Transverse colon (tissue), 3 donors: ENCODE results near the gene ZNF526.

Source experiments
- POLR2A ChIP-seq: fragments of 450-650 bp; IDR thresholded peaks from one replicate; pipeline ENCODE4 v1.6.1; 2016; ENCODE audit warnings: antibody characterized with exemption, mild to moderate bottlenecking, moderate library complexity
- TF ChIP-seq, protein P1 (sequence below), 5 experiments: fragments of 200-600 bp in 3 of 5; fragments of 450-650 bp in 2 of 5; sonication (generic) in 3 of 5; IDR thresholded peaks; 1 replicate in 2 of 5; 2 replicates in 3 of 5; pipeline ENCODE4 v1.5.1; 2016 to 2017; ENCODE audit warnings: antibody characterized with exemption in 5 of 5, inconsistent platforms in 3 of 5, mild to moderate bottlenecking in 2 of 5, moderate library complexity in 1 of 5

DNA sequence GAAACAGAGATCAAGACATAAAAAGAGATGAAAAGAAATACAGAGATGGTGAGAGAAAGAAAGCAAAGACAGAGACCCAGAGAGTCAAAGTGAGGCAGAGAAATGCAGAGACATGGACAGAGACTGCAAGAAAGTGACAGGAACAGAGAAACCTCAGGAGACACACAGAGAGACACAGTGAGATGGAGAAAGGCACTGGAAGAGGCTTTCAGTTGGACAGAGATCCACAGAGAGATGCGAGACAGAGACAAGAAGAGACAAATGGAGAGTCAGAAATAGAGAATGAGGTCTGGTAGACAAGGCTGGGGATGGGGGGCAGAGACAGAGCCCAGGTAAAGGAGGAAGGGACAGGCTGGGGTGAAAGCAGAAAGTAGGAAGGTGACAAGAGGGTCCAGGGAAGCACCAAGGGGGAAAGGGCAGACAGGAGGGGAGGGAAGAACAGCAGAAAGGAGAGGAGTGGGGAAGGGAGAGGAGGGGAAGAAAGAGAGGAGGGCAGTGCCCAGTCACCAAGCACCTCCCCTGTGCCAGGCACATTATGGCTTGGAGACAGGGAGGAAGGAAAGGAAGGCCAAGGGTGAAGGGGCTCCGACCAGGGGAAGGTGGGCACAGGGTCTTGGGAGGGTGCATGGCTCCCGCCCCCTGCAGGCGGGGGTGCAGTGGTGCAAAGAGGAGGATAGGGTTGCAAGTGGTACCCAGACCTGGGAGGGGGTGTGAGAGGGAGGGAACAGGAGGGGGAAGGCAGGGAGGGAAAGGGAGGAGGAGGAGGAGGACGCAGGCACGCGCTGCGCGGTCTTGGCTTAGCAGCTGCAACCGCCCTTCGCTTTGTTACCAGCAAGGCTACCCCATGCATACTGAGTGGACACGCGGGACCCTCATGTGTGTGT is 41.1 kb upstream of the ZNF526 start:
- TF ChIP-seq POLR2A, result no peak
- TF ChIP-seq, protein P1, sequence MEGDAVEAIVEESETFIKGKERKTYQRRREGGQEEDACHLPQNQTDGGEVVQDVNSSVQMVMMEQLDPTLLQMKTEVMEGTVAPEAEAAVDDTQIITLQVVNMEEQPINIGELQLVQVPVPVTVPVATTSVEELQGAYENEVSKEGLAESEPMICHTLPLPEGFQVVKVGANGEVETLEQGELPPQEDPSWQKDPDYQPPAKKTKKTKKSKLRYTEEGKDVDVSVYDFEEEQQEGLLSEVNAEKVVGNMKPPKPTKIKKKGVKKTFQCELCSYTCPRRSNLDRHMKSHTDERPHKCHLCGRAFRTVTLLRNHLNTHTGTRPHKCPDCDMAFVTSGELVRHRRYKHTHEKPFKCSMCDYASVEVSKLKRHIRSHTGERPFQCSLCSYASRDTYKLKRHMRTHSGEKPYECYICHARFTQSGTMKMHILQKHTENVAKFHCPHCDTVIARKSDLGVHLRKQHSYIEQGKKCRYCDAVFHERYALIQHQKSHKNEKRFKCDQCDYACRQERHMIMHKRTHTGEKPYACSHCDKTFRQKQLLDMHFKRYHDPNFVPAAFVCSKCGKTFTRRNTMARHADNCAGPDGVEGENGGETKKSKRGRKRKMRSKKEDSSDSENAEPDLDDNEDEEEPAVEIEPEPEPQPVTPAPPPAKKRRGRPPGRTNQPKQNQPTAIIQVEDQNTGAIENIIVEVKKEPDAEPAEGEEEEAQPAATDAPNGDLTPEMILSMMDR (IDR thresholded peaks at IDR 0.05), result peak in 1 of 5 experiments; percentile 9
